HepG2 (cell line): Measurements from ENCODE around the gene CYP26A1.

ENCODE experiments used
- ARID2 ChIP-seq: sonication (generic); formaldehyde crosslinking; IDR thresholded peaks from 2 replicates; pipeline ENCODE4 v1.8.1; 2022; ENCODE audit warnings: mild to moderate bottlenecking, missing genetic modification reagents, borderline replicate concordance
- POLR2AphosphoS5 ChIP-seq: IDR thresholded peaks from 2 replicates; pipeline ENCODE4 v1.6.1; 2012; ENCODE audit warnings: low read depth, low read length
- RELA ChIP-seq: sonication (generic); formaldehyde crosslinking; IDR thresholded peaks from 2 replicates; pipeline ENCODE4 v1.4.0; 2020; ENCODE audit warnings: missing genetic modification reagents

GRCh38 chr10:93071177-93071472, 2.6 kb upstream of the CYP26A1 start:
- TF ChIP-seq POLR2AphosphoS5 (no peak), RELA (CRISPR knock-in tag) (no peak), ARID2 (CRISPR knock-in tag) (no peak)
